Right lobe of liver (tissue), 4 donors: ENCODE results near the gene TSPAN14.

ENCODE experiments used
- CTCF ChIP-seq, 4 donors: fragments of 200-600 bp in 3 of 4; fragments of 450-650 bp in 1 of 4; IDR thresholded peaks; one replicate each; pipeline versions ENCODE4 v1.5.1 to v1.8.0; 2016 to 2022; ENCODE audit warnings: antibody characterized with exemption in 4 of 4, mild to moderate bottlenecking in 2 of 4
- POLR2A ChIP-seq: fragments of 450-650 bp; IDR thresholded peaks from one replicate; pipeline ENCODE4 v1.6.1; 2017; ENCODE audit warnings: antibody characterized with exemption, mild to moderate bottlenecking
- donor health status: DM: no; HTN: no; CAD: no.
- donor health status: DM: no; HTN: no; CAD: no.
- donor health status: DM: no; HTN: yes; CAD: no.

- TF ChIP-seq CTCF (IDR thresholded peaks at IDR 0.05) (no peak), POLR2A (no peak)
These were observed 20.4 kb downstream of the TSPAN14 start for GRCh38 chr10:80474597-80474910.
